Measurements from ENCODE around the gene PPM1H. TPM values are rescaled to one million over a fixed set of nuclear protein-coding genes. Genes with fewer than 3 reads are reported as not detected.

Gene PPM1H
- total RNA-seq, 4 donors from 2014 or later, result 1.1 to 2.4 (median 1.7) TPM

GRCh38 chr12:62856454-62856853, 78.5 kb downstream of the PPM1H start:
- no peak for TF ChIP-seq POLR2A (IDR thresholded peaks at IDR 0.05)
- no peak for TF ChIP-seq CTCF (IDR thresholded peaks at IDR 0.05)
- no peak for DNase-seq (ENCODE audit: low spot score in 2 of 2)
- intact Hi-C loops (cut with DNase I; ENCODE audit: low total_unique reads), result no loop called here
- 41 to 59% methylated on average over 1 of the region's 1 CpG for WGBS, 2 donors
- no peak overlapping the region for H3K4me3 ChIP-seq (ENCODE audit: low read depth, poor library complexity, severe bottlenecking)

GRCh38 chr12:62854024-62854423, 80.9 kb downstream of the PPM1H start:
- DNase-seq (ENCODE audit: low spot score in 2 of 2), result no peak
- WGBS, 2 donors, result 65 to 68% methylated on average over 4 of the region's 4 CpGs
- H3K4me3 ChIP-seq (ENCODE audit: low read depth, poor library complexity, severe bottlenecking), result no peak overlapping the region
- TF ChIP-seq POLR2A (IDR thresholded peaks at IDR 0.05), result no peak
- TF ChIP-seq CTCF (IDR thresholded peaks at IDR 0.05), result no peak
- intact Hi-C loops (cut with DNase I; ENCODE audit: low total_unique reads), result no loop called here

GRCh38 chr12:62849398-62849797, 85.6 kb downstream of the PPM1H start:
- no peak for TF ChIP-seq CTCF (IDR thresholded peaks at IDR 0.05)
- TF ChIP-seq POLR2A (IDR thresholded peaks at IDR 0.05), result no peak
- WGBS, 2 donors, result 44 to 54% methylated on average over 1 of the region's 1 CpG
- no peak overlapping the region for H3K4me3 ChIP-seq (ENCODE audit: low read depth, poor library complexity, severe bottlenecking)
- no peak for DNase-seq (ENCODE audit: low spot score in 2 of 2)
- intact Hi-C loops (cut with DNase I; ENCODE audit: low total_unique reads), result no loop called here

- intact Hi-C loops (cut with DNase I; ENCODE audit: low total_unique reads), result no loop called here
- H3K4me3 ChIP-seq (ENCODE audit: low read depth, poor library complexity, severe bottlenecking), result no peak overlapping the region
- no peak for DNase-seq (ENCODE audit: low spot score in 2 of 2)
- WGBS, 2 donors, result 50 to 56% methylated on average over 2 of the region's 2 CpGs
- TF ChIP-seq CTCF (IDR thresholded peaks at IDR 0.05), result no peak
- TF ChIP-seq POLR2A (IDR thresholded peaks at IDR 0.05), result no peak
These were observed 86.5 kb downstream of the PPM1H start for GRCh38 chr12:62848418-62848817.

- DNase-seq (ENCODE audit: low spot score in 2 of 2), result no peak
- WGBS, 2 donors, result 82 to 85% methylated on average over 2 of the region's 2 CpGs
- TF ChIP-seq CTCF (IDR thresholded peaks at IDR 0.05) (no peak), POLR2A (IDR thresholded peaks at IDR 0.05) (no peak)
- no peak overlapping the region for H3K4me3 ChIP-seq (ENCODE audit: low read depth, poor library complexity, severe bottlenecking)
- intact Hi-C loops (cut with DNase I; ENCODE audit: low total_unique reads), result no loop called here
These were observed 87.2 kb downstream of the PPM1H start for GRCh38 chr12:62847709-62848108.

GRCh38 chr12:62846491-62846890, 88.5 kb downstream of the PPM1H start:
- no peak overlapping the region for H3K4me3 ChIP-seq (ENCODE audit: low read depth, poor library complexity, severe bottlenecking)
- TF ChIP-seq CTCF (IDR thresholded peaks at IDR 0.05), result no peak
- no peak for TF ChIP-seq POLR2A (IDR thresholded peaks at IDR 0.05)
- DNase-seq (ENCODE audit: low spot score in 2 of 2), result no peak
- 69 to 74% methylated on average over 4 of the region's 4 CpGs for WGBS, 2 donors
- intact Hi-C loops (cut with DNase I; ENCODE audit: low total_unique reads), result no loop called here

Measured in lower leg skin (tissue), 4 donors.